ENCODE data around the gene ZNF750.

The ZNF750 gene

DNA sequence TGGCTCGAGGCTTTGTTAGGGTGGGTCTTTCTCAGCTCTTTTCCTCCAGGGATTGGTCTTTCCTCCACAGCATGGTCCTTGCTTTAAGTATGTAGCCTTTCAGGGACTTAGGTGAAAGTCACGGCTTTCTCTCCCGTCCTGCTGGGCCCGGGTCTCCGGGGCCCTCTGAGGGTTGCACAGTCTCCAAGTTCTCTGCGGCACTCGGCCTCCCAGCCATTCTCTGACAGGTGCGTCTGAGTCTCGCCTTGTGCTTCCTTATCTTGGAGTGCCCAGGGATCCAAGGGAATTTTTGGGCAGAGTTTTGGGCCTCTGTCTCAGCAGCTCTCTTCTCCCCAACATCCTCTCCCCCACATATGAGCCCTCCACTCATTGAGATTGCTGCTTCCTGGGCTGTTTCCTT lies 36.6 kb downstream of the ZNF750 start:
- TF ChIP-seq, protein P1, sequence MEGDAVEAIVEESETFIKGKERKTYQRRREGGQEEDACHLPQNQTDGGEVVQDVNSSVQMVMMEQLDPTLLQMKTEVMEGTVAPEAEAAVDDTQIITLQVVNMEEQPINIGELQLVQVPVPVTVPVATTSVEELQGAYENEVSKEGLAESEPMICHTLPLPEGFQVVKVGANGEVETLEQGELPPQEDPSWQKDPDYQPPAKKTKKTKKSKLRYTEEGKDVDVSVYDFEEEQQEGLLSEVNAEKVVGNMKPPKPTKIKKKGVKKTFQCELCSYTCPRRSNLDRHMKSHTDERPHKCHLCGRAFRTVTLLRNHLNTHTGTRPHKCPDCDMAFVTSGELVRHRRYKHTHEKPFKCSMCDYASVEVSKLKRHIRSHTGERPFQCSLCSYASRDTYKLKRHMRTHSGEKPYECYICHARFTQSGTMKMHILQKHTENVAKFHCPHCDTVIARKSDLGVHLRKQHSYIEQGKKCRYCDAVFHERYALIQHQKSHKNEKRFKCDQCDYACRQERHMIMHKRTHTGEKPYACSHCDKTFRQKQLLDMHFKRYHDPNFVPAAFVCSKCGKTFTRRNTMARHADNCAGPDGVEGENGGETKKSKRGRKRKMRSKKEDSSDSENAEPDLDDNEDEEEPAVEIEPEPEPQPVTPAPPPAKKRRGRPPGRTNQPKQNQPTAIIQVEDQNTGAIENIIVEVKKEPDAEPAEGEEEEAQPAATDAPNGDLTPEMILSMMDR (conservative IDR thresholded peaks at IDR 0.05): no peak
- TF ChIP-seq ZFX (IDR thresholded peaks at IDR 0.05): no peak
- no peak overlapping the region for H3K27ac ChIP-seq

DNA sequence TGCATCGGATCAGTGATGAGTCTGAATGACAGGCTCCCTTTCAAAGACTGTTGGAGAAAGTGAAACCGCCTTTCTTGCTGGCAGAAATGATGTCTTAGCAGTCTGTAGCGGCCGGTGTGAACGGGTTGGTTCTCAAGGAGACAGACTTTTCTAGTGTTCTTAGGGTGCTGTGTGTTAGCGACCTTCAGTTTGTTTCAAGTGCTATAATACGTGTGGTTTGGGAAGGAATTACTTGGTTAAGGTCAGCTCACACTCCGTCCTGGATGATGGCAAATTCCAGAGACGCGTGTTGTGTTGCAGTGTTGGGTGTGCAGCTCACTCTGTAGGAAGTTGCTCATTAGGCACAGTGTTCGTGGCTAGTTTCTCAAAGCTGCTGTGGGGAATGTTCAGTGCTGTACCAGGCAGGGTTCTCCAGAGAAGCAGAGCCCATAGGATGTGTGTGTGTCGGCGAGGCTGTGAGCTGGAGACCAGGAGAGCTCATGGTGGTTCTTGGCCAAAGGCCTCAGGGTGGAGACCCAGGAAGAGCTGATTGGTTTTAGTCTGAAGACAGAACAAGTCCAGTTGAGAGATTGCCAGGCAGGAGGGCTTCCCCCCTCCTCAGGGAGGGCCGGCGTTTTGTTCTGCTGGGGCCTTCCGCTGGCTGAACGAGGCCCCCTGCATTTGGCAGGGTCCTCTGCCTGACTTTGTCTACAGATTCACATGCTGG lies 37.6 kb downstream of the ZNF750 start:
- no peak overlapping the region for H3K27ac ChIP-seq
- no peak for TF ChIP-seq ZFX (IDR thresholded peaks at IDR 0.05)
- TF ChIP-seq, protein P1 (conservative IDR thresholded peaks at IDR 0.05): no peak

DNA sequence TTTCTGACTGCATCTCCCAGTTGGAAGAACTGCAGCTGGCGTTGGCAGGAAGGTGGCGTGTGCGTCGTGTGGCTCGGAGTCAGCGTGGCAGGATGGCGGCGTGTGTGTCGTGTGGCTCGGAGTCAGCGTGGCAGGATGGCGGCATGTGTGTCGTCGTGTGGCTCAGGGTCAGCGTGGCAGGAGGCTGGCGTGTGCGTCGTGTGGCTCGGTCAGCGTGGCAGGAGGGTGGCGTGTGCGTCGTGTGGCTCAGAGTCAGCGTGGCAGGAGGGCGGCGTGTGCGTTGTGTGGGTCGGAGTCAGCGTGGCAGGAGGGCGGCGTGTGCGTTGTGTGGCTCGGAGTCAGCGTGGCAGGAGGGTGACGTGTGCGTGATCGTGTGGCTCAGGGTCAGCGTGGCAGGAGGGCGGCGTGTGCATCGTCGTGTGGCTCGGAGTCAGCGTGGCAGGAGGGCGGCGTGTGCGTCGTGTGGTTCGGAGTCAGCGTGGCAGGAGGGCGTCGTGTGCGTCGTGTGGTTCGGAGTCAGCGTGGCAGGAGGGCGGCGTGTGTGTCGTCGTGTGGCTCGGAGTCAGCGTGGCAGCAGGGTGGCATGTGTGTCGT lies 38.3 kb downstream of the ZNF750 start:
- TF ChIP-seq, protein P1 (conservative IDR thresholded peaks at IDR 0.05): no peak
- H3K27ac ChIP-seq: no peak overlapping the region

DNA sequence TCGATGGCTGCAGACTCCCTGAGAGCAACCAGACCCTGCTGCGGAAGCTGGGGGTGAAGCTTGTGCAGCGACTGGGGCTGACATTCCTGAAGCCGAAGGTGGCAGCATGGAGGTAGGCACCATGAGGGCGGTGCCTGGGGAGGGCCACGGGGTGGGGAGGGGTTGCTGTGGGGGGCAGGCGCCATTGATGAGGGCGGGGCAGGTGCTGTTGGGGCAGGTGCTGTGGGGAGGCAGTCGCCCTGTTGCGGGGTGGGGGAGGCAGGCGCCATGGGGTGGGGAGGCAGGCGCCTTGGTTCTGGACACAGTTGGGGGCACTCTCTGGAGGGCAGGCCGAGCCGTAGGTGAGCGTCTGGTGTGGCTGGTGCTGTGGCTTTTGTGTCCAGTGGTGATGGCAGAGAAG lies 38.9 kb downstream of the ZNF750 start:
- TF ChIP-seq, protein P1 (conservative IDR thresholded peaks at IDR 0.05): no peak
- no peak for TF ChIP-seq ZFX (IDR thresholded peaks at IDR 0.05)
- H3K27ac ChIP-seq: no peak overlapping the region

DNA sequence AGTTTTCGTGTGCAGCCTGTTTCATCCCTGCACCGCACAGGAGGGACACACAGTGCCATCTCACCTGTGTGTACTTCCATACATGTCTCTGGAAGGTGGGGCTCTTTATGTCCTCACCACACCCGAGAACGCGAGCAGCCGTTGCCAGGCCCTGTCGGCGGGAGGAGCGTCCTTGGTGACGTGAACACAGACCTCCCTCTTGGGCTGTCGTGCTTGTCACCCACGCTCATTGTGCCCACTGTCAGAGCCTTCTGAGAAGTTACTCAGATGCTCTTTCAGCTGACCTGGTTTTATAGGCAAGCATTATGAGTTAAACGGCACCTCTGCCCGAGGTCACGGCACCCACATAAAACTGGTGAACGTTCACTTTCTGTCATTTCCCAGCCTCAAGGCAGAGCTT lies 40.2 kb downstream of the ZNF750 start:
- no peak overlapping the region for H3K27ac ChIP-seq
- no peak for TF ChIP-seq ZFX (IDR thresholded peaks at IDR 0.05)
- TF ChIP-seq, protein P1 (conservative IDR thresholded peaks at IDR 0.05): no peak

DNA sequence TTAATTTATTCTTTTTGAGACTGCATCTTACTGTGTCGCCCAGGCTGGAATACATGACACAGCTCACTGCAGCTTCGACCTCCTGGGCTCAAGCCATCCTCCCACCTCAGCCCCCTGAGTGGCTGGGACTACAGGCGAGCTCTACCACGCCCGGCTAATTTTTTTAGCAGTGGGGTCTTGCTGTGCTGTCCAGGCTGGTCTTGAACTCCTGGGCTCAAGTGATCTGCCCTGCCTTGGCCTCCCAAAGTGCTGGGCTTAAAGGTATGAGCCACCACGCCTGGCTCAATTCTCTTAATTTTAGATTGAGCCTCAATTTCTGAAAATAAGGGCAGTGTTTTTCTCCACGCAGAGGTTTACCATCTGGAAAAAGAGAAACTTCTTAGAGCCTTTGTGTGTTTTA lies 41.1 kb downstream of the ZNF750 start:
- TF ChIP-seq, protein P1 (conservative IDR thresholded peaks at IDR 0.05): no peak
- TF ChIP-seq ZFX (IDR thresholded peaks at IDR 0.05): no peak
- no peak overlapping the region for H3K27ac ChIP-seq

DNA sequence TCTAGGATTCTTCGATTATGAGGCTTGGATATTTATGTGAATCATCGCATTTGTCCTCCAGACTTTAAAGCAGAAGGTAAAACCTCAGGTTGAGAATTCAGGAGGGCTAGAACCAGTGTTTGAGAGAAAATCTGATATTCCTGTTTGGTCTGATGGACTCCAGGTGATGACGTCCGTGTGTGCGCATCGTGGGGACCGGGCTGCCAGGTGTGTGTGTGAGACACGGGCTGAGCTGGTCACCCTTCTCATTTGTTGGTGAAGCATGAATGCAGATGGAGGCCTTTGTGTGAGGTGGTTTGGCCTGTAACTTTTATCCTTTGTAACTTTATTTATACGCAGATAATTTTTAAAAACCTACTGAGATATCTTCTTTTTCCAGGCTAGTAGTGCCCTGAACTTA lies 42.8 kb downstream of the ZNF750 start:
- H3K27ac ChIP-seq: no peak overlapping the region
- no peak for TF ChIP-seq ZFX (IDR thresholded peaks at IDR 0.05)
- TF ChIP-seq, protein P1 (conservative IDR thresholded peaks at IDR 0.05): no peak

Measured in C4-2B (cell line).